GM18951 (cell line): Measurements from ENCODE around the gene PNPLA7.

Experiments
- POLR2A ChIP-seq: IDR thresholded peaks from 4 replicates; pipeline ENCODE4 v1.6.1; 2011; ENCODE audit warnings: mild to moderate bottlenecking; ENCODE audit not compliant: insufficient read length, insufficient read depth; ENCODE audit errors: extremely low read depth
- in situ Hi-C: fragments of 300-500 bp; cut with MboI; formaldehyde crosslinking; loops from one replicate; pipeline ENCODE4 v1.12.0; 2022; ENCODE audit warnings: low sequenced_read_pairs, mixed read lengths, inconsistent platforms; ENCODE audit not compliant: unreplicated experiment

The PNPLA7 gene

DNA sequence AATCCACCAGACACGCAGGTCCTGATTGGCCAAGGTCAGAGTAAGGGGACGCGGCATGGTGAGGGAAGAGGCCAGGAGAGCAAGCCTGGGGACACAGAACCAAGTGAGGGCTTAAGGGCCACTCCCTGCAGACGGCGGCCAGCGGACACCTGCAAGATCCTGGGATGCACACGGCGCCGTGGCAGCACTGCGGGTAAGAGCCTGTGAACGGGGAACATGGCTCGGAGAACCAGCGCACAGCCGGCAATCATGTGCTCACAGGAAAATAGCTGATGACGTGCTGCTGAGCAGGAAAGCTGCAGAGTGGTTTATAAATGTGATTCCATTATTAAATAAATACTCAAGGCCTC lies 64.1 kb downstream of the PNPLA7 start:
- no peak for TF ChIP-seq POLR2A
- in situ Hi-C loops = no loop called here

DNA sequence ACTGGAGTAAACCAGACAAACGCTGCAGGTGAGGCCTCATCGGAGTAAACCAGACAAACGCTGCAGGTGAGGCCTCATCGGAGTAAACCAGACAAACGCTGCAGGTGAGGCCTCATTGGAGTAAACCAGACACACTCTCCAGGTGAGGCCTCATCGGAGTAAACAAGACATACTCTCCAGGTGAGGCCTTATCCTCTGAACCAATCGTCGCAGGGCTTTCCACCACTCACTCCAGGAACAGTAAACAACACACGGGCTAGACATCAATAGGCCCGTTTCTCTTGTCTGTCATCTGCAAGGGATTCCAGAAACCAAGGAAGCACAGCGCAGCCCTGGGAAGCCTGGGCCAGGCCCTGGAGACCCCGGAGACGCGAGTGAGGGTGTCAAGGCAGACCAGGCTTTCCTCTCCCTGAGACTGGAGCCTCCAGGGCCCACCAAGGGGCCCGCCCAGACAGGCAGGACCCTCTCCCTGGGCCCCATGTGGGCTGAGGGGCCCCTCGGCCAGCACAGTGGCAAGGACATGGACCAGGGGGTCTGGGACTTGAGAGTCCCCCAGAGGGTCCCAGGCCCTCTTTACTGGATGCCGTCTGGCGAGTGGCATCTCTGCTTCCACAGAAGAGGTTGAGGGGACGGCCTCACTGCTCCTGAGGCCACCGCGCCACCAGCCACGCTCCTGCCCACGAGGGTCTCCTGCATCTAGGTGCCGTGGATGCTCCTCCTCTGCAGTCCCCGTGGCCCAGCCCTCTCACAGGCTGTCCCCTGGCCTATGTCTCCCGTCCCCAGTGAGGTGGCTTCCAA lies 64.7 kb downstream of the PNPLA7 start:
- TF ChIP-seq POLR2A = no peak
- in situ Hi-C loops = no loop called here

DNA sequence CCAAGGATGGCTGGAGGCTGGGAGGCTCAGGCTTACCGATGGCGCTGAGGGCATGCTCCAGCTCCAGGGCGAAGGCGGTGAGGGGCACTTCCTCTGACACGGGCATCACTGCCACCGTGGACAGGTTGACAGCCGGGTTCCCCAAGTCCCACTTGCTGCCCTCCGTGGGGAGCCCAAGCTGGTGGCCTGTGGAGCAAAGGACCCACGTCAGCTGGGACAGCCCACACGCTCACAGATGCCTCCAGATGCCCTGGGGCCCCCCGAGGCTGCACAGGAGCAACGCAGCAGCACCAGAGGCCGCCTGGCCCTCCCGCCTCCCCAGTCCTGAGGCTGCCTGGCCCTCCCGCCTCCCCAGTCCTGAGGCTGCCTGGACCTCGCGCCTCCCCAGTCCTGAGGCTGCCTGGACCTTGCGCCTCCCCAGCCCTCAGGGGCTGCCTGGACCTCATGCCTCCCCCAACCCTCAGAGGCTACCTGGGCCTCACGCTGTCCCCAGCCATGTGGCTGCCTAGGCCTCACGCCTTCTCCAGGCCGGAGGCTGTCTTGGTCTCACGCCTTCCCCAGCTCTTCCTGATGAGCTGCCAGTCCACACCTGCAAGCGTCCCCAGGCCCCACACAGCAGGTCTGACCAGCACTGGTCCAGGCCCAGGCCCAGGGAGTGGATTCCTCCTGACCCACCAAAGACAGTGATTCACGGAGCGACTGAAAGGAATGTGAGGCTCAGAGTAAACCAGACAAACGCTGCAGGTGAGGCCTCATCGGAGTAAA lies 65.5 kb downstream of the PNPLA7 start:
- in situ Hi-C loops = no loop called here
- no peak for TF ChIP-seq POLR2A

GRCh38 chr9:137482094-137482781 lies 68.0 kb downstream of the PNPLA7 start:
- in situ Hi-C loops = no loop called here

GRCh38 chr9:137480686-137481683 lies 69.2 kb downstream of the PNPLA7 start:
- no peak for TF ChIP-seq POLR2A
- in situ Hi-C loops = no loop called here

More at GRCh38 chr9:137482094-137482781, 68.0 kb downstream of the PNPLA7 start:
- no peak for TF ChIP-seq POLR2A

- in situ Hi-C loops = no loop called here
Measured at GRCh38 chr9:137479892-137480685, 70.1 kb downstream of the PNPLA7 start.

DNA sequence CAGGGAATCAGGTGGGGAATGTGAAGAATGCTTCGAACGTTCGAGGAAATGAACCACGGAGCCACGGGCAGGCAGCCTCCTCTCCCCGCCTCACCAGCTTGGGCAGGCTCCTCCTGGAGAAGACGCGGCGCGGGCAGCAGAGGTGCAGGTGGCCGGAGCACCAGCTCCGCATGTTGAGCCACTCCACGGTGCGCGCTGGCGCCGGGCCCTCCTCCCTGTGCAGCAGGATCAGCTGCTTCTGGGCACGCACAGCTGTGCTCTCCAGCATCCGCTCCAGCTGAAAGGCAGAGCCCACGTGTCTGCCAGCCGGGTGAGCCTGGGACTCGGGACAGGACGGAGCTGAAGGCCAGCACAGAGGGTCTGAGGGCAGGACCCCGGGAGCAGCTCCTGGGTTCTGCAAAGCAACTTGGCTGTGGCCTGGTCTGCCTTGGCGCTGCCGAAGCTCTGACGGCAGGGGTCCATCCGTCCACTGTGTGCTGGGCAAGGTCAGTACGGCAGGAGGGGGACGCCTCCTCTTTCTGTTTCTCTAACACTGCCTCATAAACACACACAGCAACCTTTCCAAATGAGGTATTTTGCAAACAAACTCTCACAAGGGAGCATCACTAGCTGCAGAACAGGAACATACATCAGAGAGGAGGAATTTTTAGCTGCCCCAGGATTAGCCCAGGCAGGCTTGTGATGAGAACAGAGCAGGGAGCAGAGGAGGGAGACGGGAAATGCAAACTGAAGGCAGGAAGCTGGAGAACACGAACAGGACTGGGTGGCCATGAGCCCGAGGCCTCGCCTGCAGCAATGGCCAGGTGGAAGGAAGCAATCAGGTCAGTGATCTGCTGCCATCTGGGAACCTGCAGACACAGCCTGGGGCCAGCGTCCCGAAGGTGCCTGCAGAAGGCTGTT lies 71.0 kb downstream of the PNPLA7 start:
- TF ChIP-seq POLR2A = no peak
- in situ Hi-C loops = no loop called here

More at GRCh38 chr9:137479892-137480685, 70.1 kb downstream of the PNPLA7 start:
- no peak for TF ChIP-seq POLR2A

DNA sequence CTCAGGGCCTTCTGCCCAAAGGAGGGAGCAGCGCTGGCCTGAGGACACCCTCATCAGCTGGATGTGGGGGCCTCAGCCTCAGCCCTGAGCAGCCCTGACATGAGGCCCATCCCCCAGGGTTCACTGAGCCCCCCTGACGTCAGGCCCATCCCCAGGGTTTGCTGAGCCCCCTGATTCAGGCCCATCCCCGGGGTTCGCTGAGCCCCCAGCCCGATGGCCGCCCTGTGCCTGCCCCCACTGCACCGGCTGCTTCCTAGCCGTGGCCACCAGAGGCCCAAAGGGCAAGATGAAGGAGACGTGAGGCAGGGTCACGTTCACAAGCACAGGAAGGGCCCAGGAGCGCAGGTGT lies 71.6 kb downstream of the PNPLA7 start:
- in situ Hi-C loops = no loop called here
- no peak for TF ChIP-seq POLR2A

DNA sequence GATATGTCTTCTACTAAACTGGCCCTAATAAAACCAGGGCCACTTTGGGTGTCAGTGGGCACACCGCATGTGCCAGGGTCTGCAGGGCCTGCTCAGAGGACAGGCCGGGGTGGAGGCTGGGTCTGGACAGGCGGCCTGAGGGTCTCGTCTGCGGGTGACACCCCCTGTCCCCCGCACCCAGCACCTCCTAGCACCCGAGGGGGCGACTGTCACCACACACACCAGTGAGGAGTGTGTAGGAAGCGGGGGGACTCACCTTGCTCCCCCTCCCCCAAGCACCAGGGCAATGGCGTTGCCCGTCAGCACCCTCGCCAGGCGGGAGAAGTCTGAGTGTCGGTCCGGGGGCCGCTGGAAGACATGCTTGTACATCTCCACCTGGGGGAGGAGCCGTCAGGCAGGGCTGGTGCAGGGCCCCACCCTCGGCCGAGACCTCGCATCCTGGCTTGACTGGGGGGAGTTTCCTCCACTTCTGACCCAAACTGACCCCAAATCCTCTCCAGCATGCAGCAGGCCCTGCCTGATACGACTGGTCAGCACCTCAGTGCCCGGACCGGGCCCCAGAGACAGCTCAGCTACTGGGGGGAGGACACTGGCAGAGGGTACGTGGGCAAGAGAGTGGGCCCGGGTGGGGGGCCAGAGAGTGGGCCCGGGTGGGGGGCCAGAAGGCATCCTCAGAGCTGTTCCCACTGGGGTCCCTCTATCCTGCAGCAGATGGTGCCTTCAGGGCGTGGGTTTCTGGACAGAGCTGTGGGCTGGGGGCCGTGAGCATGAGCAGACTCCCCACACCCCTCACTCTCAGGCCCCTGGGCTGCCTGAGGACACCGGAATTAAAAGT lies 72.2 kb downstream of the PNPLA7 start:
- no peak for TF ChIP-seq POLR2A
- in situ Hi-C loops = no loop called here

- in situ Hi-C loops = no loop called here
- no peak for TF ChIP-seq POLR2A
Measured at GRCh38 chr9:137476856-137477255, 73.3 kb downstream of the PNPLA7 start.
